Left renal cortex interstitium (tissue), 4 donors: Measurements from ENCODE around the gene CALML5. TPM values are rescaled to one million over a fixed set of nuclear protein-coding genes. Genes with fewer than 3 reads are reported as not detected.

Experiments used
- DNase-seq, 4 donors: peaks; one replicate each; pipeline ENCODE4 v3.0.0-alpha.2; 2013; ENCODE audit warnings: low read depth in 4 of 4, low spot score in 2 of 4, missing footprints in 1 of 4
- polyA plus RNA-seq, 4 donors: library from polyadenylated mRNA; unstranded; fragments of 120-200 nt; gene quantifications; one replicate each; pipeline ENCODE4 v1.2.1, GENCODE V29; 2013; ENCODE audit not compliant: insufficient read length in 4 of 4

CALML5 gene
- polyA plus RNA-seq, 4 donors: not detected

- peak in 2 of 4 donors; percentile 11 to 36 for DNase-seq
Observed at GRCh38 chr10:5503477-5503835, 4.1 kb upstream of the CALML5 start.

DNA sequence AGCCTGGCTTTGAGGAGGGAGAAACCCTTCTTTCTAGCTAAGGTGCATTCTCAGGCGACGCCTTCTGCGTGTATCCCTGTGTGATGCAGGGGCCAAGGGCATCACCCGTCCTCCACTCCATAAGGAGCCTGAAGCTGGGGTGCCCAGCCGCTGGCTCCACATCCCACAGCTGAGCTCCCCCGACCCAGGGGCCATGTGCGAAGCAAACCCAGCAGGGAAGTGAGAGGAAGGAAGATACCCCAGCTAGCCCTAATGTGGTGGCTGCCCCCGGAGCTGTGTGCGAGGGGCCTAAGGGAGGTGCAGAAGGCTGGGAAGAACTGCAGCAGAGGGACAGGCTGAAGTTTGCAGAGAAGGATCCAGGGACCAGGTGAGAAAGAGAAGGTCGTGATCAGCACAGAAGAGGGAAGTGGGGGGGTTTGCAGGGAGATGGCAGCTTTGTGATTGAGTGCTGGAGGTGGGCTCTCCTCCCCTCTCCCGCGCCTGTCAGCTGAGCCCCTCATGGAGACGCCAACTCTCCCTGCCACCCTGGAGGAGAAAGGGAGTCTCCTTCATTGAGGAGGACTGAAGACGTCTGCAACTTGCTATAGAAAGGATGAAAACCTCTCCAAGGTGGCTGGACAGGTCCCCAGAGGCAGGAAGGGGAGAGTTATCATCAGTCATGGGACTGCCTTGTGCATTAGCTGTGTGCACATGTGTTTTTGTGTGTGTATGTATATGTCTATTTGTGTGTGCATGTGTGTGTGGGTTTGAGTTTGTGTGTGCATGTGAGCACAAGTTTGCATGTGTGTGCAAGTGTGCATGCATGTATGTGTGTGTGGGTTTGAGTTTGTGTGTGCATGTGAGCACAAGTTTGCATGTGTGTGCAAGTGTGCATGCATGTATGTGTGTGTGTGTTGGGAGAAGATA is 3.5 kb upstream of the CALML5 start:
- DNase-seq: no peak

- peak in 1 of 4 donors; percentile 7 for DNase-seq
Observed at GRCh38 chr10:5502061-5502521, 2.7 kb upstream of the CALML5 start.

DNA sequence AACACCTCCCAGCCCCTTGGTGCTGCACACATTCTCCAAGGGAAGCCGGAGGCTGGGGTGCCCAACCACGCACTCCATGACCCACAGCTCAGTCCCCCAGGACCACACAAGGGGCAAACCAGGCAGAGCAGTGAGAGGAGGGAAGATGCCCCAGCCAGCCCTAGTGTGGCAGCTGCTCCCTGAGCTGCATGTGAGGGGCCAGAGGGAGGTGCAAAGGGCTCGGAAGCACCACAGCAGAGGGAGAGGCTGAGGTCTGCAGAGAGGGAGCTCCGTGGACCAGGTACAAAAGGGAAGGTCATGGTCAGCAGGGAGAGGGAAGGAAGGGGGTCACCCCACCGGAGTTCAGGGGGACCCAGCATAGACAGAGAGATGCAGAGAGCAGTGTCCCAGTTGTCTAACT is 1.5 kb upstream of the CALML5 start:
- DNase-seq: no peak

- no peak for DNase-seq
Observed at GRCh38 chr10:5500162-5500670, 846 bp upstream of the CALML5 start.

DNA sequence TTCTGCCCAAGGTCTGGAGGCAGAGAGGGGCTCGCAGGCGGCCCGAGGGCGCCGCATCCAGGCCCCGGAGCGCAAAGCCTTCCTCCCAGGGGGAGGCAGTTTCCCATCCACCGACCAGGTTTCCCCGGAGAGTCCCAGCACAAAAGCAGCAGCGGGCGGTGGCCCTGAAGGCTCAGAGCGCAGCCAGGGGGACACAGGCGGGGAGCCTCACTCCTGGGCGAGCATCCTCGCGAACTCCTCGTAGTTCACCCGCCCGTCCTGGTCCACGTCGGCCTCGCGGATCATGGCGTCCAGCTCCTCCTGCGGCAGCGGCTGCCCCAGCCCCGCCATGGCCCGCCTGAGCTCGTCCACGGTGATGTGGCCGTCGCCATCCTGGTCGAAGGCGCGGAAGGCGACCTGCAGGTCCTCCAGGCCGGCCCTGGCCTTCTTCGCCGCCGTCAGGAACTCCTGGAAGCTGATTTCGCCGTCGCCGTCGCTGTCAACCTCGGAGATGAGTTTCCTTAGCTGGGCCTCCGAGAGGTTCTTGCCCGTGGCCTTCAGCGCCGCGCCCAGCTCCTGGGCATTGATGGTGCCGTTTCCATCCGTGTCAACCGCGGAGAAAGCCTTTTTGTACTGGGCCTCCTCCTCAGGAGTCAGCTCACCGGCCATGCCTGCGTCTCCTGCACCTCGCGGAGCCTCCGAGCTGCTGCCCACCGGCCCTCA is 428 bp downstream of the CALML5 start:
- no peak for DNase-seq

- no peak for DNase-seq
Observed at GRCh38 chr10:5497948-5498730, 1.2 kb downstream of the CALML5 start.

GRCh38 chr10:5497289-5497688 is 2.1 kb downstream of the CALML5 start:
- no peak for DNase-seq

DNA sequence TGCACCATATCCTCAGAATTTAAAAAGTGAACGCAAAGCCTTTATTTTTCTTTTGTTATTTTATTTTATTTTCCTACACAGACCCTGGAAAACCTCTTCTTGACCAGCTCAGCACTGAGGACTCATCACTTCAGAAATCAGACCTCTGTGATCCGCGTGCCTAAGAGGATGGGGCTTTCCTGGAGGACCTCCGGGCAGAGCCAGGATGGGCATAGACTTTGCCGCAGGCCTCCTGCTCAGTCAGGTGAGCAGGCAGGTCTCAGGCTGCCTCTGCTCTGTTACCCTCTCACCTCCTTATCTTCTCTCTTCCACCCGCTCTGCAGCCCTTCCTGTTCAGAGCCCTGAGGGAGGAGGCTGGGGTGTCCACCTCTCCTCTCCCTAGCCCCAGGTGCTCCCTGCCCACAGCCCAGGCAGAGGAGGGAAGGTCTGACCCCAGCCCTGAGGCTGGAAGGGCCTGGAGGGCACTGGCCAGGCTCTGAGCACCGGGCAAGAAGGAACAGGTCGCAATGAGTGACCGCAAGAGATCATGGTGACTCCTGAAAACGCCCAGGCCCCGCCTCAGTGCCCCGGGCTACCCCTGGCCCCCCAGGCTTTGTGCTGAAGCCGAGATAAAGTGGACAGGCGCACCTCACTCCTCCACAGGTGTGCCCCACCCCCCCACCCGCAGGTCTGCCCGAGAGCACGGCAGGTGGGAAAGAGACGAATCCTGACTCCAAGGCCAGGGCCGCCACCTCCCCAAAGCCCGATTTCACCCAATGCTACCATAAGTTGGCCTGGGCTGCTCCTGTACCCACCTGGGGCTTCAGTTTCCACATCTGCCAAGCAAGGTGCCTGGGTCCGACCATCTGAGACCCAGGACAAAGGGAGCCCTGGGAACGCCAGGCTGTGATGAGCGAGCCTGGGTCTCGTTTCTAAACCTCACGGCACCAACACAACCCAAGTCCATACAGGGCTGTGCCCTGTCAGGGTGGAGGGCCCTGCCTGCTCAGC is 2.8 kb downstream of the CALML5 start:
- DNase-seq: no peak

GRCh38 chr10:5494611-5495010 is 4.8 kb downstream of the CALML5 start:
- no peak for DNase-seq

DNA sequence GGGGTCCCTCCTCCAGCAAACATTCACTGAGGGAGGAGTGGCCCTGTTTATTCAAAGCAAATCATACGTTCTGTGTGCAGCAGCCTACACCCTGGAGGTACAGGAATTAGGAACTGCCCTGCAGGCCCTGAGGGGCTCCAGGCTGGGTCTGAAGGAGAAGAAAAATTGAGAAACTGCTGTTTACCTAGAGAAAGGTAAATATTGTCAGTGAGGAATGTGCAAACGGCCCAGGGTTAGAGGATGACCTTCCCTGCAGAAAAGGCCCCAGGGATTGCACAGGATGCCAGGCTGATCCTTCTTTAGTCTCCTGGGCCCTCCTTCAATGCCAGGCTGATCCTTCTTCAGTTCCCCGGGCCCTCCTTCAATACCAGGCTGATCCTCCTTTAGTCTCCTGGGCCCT is 5.7 kb downstream of the CALML5 start:
- no peak for DNase-seq

GRCh38 chr10:5492929-5493576 is 6.3 kb downstream of the CALML5 start:
- DNase-seq: no peak

GRCh38 chr10:5492322-5492855 is 7.0 kb downstream of the CALML5 start:
- no peak for DNase-seq

- no peak for DNase-seq
Observed at GRCh38 chr10:5491477-5491876, 7.9 kb downstream of the CALML5 start.

- no peak for DNase-seq
Observed at GRCh38 chr10:5490698-5491464, 8.5 kb downstream of the CALML5 start.

GRCh38 chr10:5490032-5490431 is 9.3 kb downstream of the CALML5 start:
- no peak for DNase-seq

GRCh38 chr10:5488272-5489161 is 10.9 kb downstream of the CALML5 start:
- no peak for DNase-seq
